Measurements from ENCODE around the gene MAP3K4.

- TF ChIP-seq POLR2A (IDR thresholded peaks at IDR 0.05; ENCODE audit: low read depth, low read length) (no peak), POLR2AphosphoS5 (IDR thresholded peaks at IDR 0.05; ENCODE audit: low read depth, low read length) (no peak)
These were observed 171.2 kb downstream of the MAP3K4 start for GRCh38 chr6:161162722-161163121.

All from GM12892 (cell line).